Tibial nerve (tissue), 4 donors: ENCODE results near the gene NFATC3.

ENCODE experiments used
- EP300 ChIP-seq, 2 donors: sonication (generic); formaldehyde crosslinking; IDR thresholded peaks; one replicate each; pipeline ENCODE4 v1.6.1; 2017; ENCODE audit warnings: antibody characterized with exemption in 2 of 2, mild to moderate bottlenecking in 1 of 2
- TF ChIP-seq, protein P1 (sequence below), 5 experiments: fragments of 200-600 bp in 3 of 5; fragments of 450-650 bp in 2 of 5; sonication (generic) in 3 of 5; IDR thresholded peaks; one replicate each; pipeline ENCODE4 v1.5.1; 2016 to 2019; ENCODE audit warnings: antibody characterized with exemption in 5 of 5, mild to moderate bottlenecking in 3 of 5, moderate library complexity in 2 of 5

DNA sequence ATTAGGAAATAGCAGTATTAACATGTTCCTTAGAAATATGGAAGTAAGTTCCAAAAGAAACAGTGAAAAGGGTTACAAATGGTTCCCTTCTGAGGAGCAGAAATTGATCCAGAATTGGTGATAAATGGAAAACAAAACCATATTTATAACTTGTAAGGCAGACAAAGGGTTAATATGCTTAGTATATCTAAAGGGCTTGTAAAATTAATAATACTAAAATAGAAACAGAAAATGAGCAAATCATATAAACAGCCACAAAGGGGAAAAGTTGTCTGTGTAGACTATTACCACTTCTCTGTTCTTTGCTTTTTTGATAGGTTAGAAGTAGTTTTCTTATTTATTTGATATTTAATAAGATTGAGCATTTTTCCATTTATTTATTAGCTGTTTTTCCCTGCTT lies 64.4 kb downstream of the NFATC3 start:
- TF ChIP-seq, protein P1, sequence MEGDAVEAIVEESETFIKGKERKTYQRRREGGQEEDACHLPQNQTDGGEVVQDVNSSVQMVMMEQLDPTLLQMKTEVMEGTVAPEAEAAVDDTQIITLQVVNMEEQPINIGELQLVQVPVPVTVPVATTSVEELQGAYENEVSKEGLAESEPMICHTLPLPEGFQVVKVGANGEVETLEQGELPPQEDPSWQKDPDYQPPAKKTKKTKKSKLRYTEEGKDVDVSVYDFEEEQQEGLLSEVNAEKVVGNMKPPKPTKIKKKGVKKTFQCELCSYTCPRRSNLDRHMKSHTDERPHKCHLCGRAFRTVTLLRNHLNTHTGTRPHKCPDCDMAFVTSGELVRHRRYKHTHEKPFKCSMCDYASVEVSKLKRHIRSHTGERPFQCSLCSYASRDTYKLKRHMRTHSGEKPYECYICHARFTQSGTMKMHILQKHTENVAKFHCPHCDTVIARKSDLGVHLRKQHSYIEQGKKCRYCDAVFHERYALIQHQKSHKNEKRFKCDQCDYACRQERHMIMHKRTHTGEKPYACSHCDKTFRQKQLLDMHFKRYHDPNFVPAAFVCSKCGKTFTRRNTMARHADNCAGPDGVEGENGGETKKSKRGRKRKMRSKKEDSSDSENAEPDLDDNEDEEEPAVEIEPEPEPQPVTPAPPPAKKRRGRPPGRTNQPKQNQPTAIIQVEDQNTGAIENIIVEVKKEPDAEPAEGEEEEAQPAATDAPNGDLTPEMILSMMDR (IDR thresholded peaks at IDR 0.05), result no peak
- no peak for TF ChIP-seq EP300 (IDR thresholded peaks at IDR 0.05)
